ENCODE results near the gene JAKMIP1.

Gene JAKMIP1

DNA sequence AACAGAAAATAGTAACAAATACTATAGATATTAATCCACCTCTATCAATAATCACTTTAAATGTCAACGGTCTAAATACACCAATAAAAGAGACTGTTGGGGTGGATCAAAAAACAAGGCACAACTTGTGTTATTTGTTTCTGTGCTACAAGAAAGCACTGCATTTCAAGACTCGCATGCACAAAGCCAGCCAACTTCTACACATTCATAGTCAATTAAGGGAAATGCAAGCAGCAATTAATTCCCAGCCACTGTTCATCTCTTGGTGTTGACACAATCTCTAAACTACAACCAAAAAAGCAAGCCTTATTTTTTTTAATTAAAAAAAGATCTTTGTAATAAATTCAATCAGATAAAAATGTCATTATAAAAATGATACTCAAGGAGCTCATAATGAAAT is 67.6 kb downstream of the JAKMIP1 start:
- Histone ChIP-seq H2AFZ (ENCODE audit: low read depth, low read length) (no peak overlapping the region), H3K4me3 (ENCODE audit: low read length) (no peak overlapping the region), H3K9me3 (ENCODE audit: low read length) (peaks cover 3% of the 10 kb centered on the region), H3K4me1 (ENCODE audit: insufficient read depth, low read length) (peaks cover 10% of the 10 kb centered on the region), H3K27me3 (ENCODE audit: insufficient read depth, low read length) (no peaks in the 10 kb centered on the region), H3K36me3 (ENCODE audit: insufficient read depth, low read length) (no peaks in the 10 kb centered on the region)

DNA sequence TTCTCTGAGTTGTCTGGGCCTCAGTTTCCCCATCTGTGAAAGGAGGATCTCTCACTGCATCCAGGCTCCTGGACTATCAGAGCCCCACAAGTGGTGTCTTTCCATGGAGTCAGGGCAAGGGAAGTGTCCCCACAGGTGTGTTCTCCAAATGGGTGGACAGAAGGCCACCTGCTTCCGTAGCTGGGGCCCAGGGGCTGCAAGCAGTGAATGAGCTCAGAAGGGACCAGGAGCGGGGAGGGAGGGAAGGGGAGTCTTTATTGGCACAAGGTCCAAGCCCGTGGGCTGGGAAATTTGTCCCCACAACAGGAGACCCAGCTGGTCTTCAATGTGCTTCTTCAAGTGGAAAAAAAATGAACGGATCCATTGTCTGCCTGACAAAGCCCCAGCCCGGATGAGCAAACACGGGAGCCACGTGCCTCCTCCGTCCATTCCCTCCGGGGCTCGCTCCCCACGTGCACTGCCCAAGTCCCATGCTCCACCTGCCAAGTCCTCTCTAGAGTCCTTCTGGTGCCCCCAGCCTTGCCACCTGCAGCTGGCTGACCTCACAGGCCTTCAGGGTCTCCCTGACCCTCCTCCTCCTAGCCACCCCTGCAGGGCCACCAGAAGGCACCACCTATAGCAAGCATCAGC is 72.0 kb downstream of the JAKMIP1 start:
- Histone ChIP-seq H3K36me3 (ENCODE audit: insufficient read depth, low read length) (no peaks in the 10 kb centered on the region), H3K27me3 (ENCODE audit: insufficient read depth, low read length) (no peaks in the 10 kb centered on the region), H2AFZ (ENCODE audit: low read depth, low read length) (no peak overlapping the region), H3K9me3 (ENCODE audit: low read length) (no peaks in the 10 kb centered on the region), H3K4me3 (ENCODE audit: low read length) (no peak overlapping the region), H3K4me1 (ENCODE audit: insufficient read depth, low read length) (peaks cover 10% of the 10 kb centered on the region)

DNA sequence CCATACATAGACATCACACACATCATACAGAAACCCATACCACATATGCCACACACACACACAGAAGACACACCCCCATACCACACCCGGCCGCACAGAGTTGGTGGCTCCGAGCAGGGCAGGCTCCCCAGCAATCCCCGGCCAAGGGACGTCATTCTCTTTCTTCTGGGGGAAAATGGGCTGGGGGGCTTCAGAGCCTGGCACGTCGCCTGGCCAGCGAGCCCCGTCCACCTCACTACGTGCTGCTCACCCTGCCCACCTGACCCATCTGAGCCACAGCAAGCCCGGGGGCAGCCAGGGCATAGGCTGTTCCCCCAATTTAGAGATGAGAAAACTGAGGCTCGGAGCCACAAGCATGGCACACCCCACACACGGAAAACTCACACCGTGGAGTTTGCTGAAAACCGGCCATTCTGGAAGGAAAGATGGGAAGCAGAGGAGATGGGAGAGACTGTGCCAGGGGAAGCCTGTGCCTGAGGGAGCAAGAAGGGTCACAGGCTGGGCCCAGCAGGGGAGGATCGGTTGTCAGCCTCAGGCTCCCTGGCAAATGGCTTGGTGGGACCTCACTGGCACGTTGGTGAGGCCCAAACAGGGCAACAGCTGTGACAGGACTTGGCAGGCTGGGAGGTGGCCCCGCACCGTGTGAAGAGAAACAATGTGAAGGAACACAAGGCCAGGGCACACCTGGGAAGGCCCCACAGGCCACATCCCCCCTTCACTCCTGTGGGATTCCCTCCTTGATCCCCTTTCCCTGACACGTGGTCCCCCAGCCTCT is 73.2 kb downstream of the JAKMIP1 start:
- Histone ChIP-seq H3K9me3 (ENCODE audit: low read length) (no peaks in the 10 kb centered on the region), H3K4me3 (ENCODE audit: low read length) (no peak overlapping the region), H3K4me1 (ENCODE audit: insufficient read depth, low read length) (peaks cover 10% of the 10 kb centered on the region), H2AFZ (ENCODE audit: low read depth, low read length) (no peak overlapping the region), H3K27me3 (ENCODE audit: insufficient read depth, low read length) (peaks cover 3% of the 10 kb centered on the region), H3K36me3 (ENCODE audit: insufficient read depth, low read length) (no peaks in the 10 kb centered on the region)

DNA sequence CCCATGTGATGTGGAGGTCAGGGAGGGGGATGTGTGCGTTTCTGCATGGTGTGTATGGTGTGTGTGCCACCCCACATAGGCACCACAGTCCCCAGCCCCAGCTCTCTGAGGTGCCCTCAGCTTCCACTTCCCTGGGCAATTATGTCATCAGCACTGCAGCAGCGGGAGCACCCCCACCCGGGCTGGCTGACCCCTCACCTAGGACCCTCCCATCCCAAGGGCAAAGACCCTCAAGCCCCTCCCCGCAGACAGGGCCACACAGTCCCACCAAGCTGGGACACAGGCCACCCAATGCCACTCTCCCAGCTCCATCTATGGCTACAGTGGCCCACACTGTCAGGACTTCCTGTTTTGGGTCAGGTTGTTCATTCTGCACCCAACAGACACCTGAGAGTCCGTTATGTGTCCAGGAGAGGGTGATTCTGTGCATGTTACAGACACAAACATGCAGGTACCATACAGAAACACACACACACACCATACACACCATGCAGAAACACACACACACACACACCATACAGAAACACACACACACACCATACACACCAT is 75.2 kb downstream of the JAKMIP1 start:
- peaks cover 3% of the 10 kb centered on the region for H3K27me3 ChIP-seq (ENCODE audit: insufficient read depth, low read length)
- peaks cover 10% of the 10 kb centered on the region for H3K4me1 ChIP-seq (ENCODE audit: insufficient read depth, low read length)
- no peak overlapping the region for H3K4me3 ChIP-seq (ENCODE audit: low read length)
- H3K9me3 ChIP-seq (ENCODE audit: low read length) = no peaks in the 10 kb centered on the region
- no peaks in the 10 kb centered on the region for H3K36me3 ChIP-seq (ENCODE audit: insufficient read depth, low read length)
- H2AFZ ChIP-seq (ENCODE audit: low read depth, low read length) = no peak overlapping the region

DNA sequence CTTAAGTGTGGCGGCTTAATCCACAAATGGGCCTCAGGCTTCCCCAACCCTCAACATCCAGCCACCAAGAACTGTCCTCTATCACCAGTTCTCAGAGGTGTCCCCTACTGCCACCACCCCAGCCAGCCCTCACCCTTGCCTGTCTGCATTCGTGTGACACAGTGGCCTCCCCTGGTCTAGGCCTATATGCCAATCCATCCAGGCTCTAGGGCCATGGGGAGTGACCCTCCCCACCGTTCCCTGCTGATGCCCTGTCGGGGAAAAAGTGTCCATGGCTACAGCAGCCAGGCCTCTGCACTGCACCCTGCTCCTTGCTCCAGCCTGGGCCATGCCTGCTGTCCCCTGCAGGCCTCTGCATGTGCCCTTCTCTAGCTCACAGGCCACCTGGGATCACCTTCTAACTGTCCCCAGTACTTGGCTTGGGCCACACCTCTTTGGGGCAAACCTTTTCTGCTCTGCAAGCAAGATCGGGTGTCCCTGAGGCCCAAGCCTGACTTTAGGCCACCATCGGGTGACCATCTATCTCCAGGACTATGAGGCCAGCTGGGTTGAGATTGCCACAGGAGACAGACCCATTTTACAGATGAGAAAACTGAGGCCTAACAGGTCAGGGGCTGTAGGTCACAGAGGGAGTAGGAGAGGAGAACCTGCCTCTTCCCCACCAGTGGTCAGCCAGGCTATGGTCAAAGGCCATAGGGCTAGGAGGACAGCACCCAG is 75.8 kb downstream of the JAKMIP1 start:
- H3K4me3 ChIP-seq (ENCODE audit: low read length) = no peak overlapping the region
- H2AFZ ChIP-seq (ENCODE audit: low read depth, low read length) = no peak overlapping the region
- peaks cover 6% of the 10 kb centered on the region for H3K27me3 ChIP-seq (ENCODE audit: insufficient read depth, low read length)
- peaks cover 10% of the 10 kb centered on the region for H3K4me1 ChIP-seq (ENCODE audit: insufficient read depth, low read length)
- H3K36me3 ChIP-seq (ENCODE audit: insufficient read depth, low read length) = no peaks in the 10 kb centered on the region
- H3K9me3 ChIP-seq (ENCODE audit: low read length) = no peaks in the 10 kb centered on the region

DNA sequence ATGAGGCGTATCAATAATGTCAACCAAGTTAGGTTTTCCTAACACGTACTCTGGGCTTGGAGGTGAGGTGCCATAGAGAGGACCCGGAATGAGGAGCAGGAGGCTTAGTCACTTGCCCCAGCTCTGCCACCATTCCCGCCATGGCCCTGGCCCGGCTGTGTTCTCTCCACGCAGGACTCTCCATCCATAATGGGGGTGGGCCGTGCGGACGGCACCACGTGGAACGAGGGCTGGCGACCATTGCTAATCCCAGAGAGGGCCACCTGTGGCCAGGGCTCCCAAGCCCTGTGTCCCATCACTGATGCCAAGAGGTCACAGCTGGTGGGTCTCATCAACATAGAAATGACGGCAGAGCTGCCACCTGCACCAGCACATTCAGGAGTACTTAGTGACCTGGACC is 76.4 kb downstream of the JAKMIP1 start:
- Histone ChIP-seq H3K4me1 (ENCODE audit: insufficient read depth, low read length) (peaks cover 10% of the 10 kb centered on the region), H3K36me3 (ENCODE audit: insufficient read depth, low read length) (no peaks in the 10 kb centered on the region), H2AFZ (ENCODE audit: low read depth, low read length) (no peak overlapping the region), H3K4me3 (ENCODE audit: low read length) (no peak overlapping the region), H3K9me3 (ENCODE audit: low read length) (no peaks in the 10 kb centered on the region), H3K27me3 (ENCODE audit: insufficient read depth, low read length) (peaks cover 9% of the 10 kb centered on the region)

DNA sequence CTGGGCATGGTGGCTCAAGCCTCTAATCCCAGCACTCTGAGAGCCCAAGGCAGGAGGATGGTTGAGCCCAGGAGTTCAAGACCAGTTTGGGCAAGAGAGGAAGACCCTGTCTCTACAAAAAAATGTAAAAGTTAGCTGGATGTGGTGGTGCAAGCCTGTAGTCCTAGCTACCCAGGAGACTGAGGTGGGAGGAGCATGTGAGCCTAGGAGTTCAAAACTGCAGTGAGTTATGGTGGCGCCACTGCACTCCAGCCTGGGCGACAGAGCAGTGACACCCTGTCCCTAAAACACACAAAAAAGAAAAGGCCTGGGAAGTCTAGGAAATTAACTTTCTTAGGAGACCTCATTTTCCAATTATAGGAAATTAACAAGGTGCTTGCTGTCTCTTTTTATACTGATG is 76.8 kb downstream of the JAKMIP1 start:
- Histone ChIP-seq H3K9me3 (ENCODE audit: low read length) (no peaks in the 10 kb centered on the region), H3K27me3 (ENCODE audit: insufficient read depth, low read length) (peaks cover 14% of the 10 kb centered on the region), H3K36me3 (ENCODE audit: insufficient read depth, low read length) (no peaks in the 10 kb centered on the region), H3K4me3 (ENCODE audit: low read length) (no peak overlapping the region), H2AFZ (ENCODE audit: low read depth, low read length) (no peak overlapping the region), H3K4me1 (ENCODE audit: insufficient read depth, low read length) (peaks cover 7% of the 10 kb centered on the region)

DNA sequence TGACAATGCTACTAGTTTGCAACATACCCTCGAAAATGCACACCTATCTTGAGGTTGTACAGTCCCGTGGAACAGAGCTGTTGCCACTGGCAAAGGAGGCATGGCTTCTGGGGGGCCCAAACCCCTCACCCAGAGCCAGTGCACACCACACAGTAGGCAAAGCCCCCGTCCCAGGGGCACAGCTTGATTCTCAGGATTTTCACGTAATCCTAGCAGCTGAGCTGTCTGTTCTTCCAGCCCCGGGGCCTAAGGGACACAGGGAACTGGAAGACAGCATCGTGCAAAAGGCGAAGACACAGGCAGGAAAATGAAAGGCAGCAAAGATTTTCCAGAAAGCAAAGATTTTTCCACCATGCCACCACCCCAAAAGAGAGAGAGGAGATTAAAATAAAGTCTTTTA is 77.2 kb downstream of the JAKMIP1 start:
- H3K4me3 ChIP-seq (ENCODE audit: low read length) = no peak overlapping the region
- H3K36me3 ChIP-seq (ENCODE audit: insufficient read depth, low read length) = no peaks in the 10 kb centered on the region
- peaks cover 18% of the 10 kb centered on the region for H3K27me3 ChIP-seq (ENCODE audit: insufficient read depth, low read length)
- H3K4me1 ChIP-seq (ENCODE audit: insufficient read depth, low read length) = peaks cover 3% of the 10 kb centered on the region
- no peaks in the 10 kb centered on the region for H3K9me3 ChIP-seq (ENCODE audit: low read length)
- H2AFZ ChIP-seq (ENCODE audit: low read depth, low read length) = no peak overlapping the region

DNA sequence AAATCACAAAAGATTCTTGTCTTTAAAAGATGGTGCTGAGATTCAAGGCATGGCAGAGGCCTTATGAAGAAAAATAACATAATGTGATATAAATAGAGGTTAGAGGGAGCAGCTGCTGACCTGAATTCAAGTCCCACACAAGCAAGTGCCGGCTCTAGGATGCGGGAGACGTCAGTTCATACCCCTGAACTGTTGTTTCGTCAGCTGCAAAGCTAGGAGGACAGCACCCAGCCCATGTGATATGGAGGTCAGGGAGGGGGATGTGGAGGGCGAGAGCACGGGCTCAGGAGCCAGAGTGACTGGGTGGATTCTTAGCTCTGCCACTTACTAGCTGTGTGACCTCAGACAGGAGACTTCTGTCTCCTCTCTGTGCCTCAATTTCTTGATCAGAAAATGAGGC is 77.9 kb downstream of the JAKMIP1 start:
- Histone ChIP-seq H3K9me3 (ENCODE audit: low read length) (no peaks in the 10 kb centered on the region), H3K27me3 (ENCODE audit: insufficient read depth, low read length) (peaks cover 18% of the 10 kb centered on the region), H3K4me1 (ENCODE audit: insufficient read depth, low read length) (no peaks in the 10 kb centered on the region), H3K4me3 (ENCODE audit: low read length) (no peak overlapping the region), H2AFZ (ENCODE audit: low read depth, low read length) (no peak overlapping the region), H3K36me3 (ENCODE audit: insufficient read depth, low read length) (no peaks in the 10 kb centered on the region)

DNA sequence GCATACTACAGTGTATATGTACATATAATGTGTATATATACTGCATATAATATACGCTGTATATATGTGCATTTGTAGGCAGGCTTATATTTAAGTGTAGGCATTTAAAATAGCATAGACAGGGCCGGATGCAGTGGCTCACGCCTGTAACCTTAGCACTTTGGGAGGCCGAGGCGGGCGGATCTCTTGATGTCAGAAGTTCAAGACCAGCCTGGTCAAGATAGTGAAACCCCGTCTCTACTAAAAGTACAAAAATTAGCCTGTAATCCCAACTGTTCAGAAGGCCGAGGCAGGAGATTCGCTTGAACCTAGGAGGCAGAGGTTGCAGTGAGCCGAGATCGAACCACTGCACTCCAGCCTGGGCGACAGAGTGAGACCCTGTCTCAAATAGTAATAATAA is 78.4 kb downstream of the JAKMIP1 start:
- H3K36me3 ChIP-seq (ENCODE audit: insufficient read depth, low read length) = no peaks in the 10 kb centered on the region
- H3K27me3 ChIP-seq (ENCODE audit: insufficient read depth, low read length) = peaks cover 18% of the 10 kb centered on the region
- H3K4me1 ChIP-seq (ENCODE audit: insufficient read depth, low read length) = no peaks in the 10 kb centered on the region
- H3K9me3 ChIP-seq (ENCODE audit: low read length) = no peaks in the 10 kb centered on the region
- H3K4me3 ChIP-seq (ENCODE audit: low read length) = no peak overlapping the region
- H2AFZ ChIP-seq (ENCODE audit: low read depth, low read length) = no peak overlapping the region

DNA sequence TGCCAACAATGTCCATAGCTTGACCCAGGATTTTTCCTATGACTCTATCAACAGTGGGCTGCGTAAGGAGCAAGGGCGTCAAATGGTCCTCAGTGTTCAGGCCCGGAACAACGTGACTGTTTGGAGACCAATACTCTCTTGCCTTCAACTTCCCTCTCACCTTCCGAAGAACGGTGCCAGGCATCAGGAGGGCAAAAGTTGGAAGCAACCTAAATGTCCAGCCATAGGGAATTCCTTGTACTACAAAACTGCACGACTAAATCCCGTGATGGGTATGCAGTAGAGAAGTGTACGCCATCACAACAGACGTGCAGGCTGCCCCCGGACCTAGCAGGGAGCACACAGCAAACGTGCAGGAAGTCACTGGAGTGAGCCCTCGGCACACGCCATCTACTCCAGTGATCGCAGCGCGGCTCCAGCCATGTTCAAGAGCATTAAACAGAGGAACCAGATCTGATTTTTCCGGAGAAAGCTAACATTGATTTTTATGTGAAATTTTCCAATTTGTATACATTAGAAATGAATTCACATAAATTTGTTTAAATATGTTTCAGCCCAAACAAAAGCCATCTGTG is 79.0 kb downstream of the JAKMIP1 start:
- no peaks in the 10 kb centered on the region for H3K9me3 ChIP-seq (ENCODE audit: low read length)
- peaks cover 23% of the 10 kb centered on the region for H3K27me3 ChIP-seq (ENCODE audit: insufficient read depth, low read length)
- H3K4me3 ChIP-seq (ENCODE audit: low read length) = no peak overlapping the region
- no peak overlapping the region for H2AFZ ChIP-seq (ENCODE audit: low read depth, low read length)
- H3K4me1 ChIP-seq (ENCODE audit: insufficient read depth, low read length) = no peaks in the 10 kb centered on the region
- no peaks in the 10 kb centered on the region for H3K36me3 ChIP-seq (ENCODE audit: insufficient read depth, low read length)

DNA sequence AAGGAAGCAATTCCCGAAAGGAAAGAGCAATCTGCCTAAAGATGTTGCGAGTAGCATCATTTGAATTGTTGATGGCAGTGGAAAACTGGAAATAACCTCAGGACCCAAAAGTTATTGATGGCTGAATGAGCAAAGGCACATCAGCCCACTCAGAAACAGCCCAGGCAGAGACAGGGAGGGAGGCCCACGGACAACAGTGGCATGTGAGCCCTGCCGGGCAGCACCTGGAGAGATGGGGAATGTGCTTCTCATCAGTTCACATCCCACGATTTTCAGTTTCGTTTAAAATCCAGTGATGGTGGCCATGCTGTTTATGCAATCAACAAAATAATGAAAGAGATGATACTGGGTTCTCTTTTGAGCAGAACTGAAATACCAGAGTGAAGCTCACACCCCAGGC is 80.0 kb downstream of the JAKMIP1 start:
- H2AFZ ChIP-seq (ENCODE audit: low read depth, low read length) = no peak overlapping the region
- no peaks in the 10 kb centered on the region for H3K36me3 ChIP-seq (ENCODE audit: insufficient read depth, low read length)
- H3K4me3 ChIP-seq (ENCODE audit: low read length) = no peak overlapping the region
- no peaks in the 10 kb centered on the region for H3K9me3 ChIP-seq (ENCODE audit: low read length)
- H3K4me1 ChIP-seq (ENCODE audit: insufficient read depth, low read length) = no peaks in the 10 kb centered on the region
- peaks cover 31% of the 10 kb centered on the region for H3K27me3 ChIP-seq (ENCODE audit: insufficient read depth, low read length)

DNA sequence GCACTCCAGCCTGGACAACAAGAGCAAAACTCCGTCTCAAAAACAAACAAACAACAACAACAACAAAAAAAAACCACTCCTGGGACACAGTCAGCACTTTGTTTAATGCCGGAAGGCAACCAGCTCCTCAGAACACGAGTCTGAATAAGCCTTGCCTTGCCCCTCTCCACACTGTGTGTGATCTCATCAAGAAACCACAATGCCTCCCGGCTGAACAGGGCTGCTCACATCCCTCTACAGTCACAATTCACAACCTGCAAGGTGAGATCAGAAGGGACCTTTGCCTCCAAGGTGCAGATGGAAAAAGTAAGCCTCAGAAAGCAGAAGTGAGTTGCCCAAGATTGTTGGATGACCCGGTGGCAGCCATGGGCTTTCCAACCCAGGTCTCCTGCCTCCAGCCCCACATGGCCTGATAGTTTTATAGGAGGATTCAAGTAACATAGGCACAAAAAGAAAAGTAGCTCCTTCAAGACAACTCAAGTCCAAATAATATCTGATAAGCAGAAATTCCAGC is 80.8 kb downstream of the JAKMIP1 start:
- Histone ChIP-seq H3K4me3 (ENCODE audit: low read length) (no peak overlapping the region), H2AFZ (ENCODE audit: low read depth, low read length) (no peak overlapping the region), H3K9me3 (ENCODE audit: low read length) (no peaks in the 10 kb centered on the region), H3K36me3 (ENCODE audit: insufficient read depth, low read length) (no peaks in the 10 kb centered on the region), H3K27me3 (ENCODE audit: insufficient read depth, low read length) (peaks cover 31% of the 10 kb centered on the region), H3K4me1 (ENCODE audit: insufficient read depth, low read length) (no peaks in the 10 kb centered on the region)
